HCT116 (cell line): Measurements from ENCODE around the gene ELOVL5. TPM values are rescaled to one million over a fixed set of nuclear protein-coding genes. Genes with fewer than 3 reads are reported as not detected.

Experiments
- ATAC-seq: fragments of 200-7000 bp; cut with Tn5 transposase; 2 replicates; pipeline ENCODE4 v1.9.1; 2020; ENCODE audit warnings: mild to moderate bottlenecking, moderate library complexity
- BruUV-seq: library from RNA; stranded (reverse); fragments of 400-500 nt; replicated peaks from 2 replicates; lab custom pipeline; 2021; lab: Mats Ljungman, UMichigan
- CTCF ChIA-PET: fragments of 300-600 bp; sonication (Branson Sonifier 250); formaldehyde crosslinking; loops from one replicate; lab custom pipeline; 2021; ENCODE audit warnings: antibody characterized with exemption; lab: Charles Lee
- POLR2A ChIA-PET: fragments of 300-600, 350-600 bp; sonication (Branson Sonifier 250); formaldehyde crosslinking; loops from one replicate; lab custom pipeline; 2021; ENCODE audit warnings: antibody characterized with exemption; lab: Charles Lee
- RAD21 ChIA-PET, 2 experiments: fragments of 300-600 bp; sonication (Branson Sonifier 250); formaldehyde crosslinking; loops; one replicate each; lab custom pipeline; 2023; ENCODE audit warnings: low total read pairs in 2 of 2; ENCODE audit not compliant: uncharacterized antibody in 2 of 2, unreplicated experiment in 2 of 2, low non-redundant PET in 1 of 2; lab: Charles Lee
- DNase-seq: peaks from one replicate; pipeline ENCODE4 v3.0.0-alpha.2; 2010; ENCODE audit warnings: low read depth, low spot score
- H2AFZ ChIP-seq: fragments of 200-600 bp; shearing (Covaris generic), sonication (generic); 2 replicates; pipeline ENCODE4 v1.6.1; 2017; ENCODE audit warnings: low read depth, mixed run types, mixed read lengths, antibody characterized with exemption, low read length; ENCODE audit not compliant: poor library complexity, severe bottlenecking
- H3K27ac ChIP-seq: 2 replicates; pipeline ENCODE4 v1.5.1; 2012; ENCODE audit warnings: low read depth, low read length
- H3K27me3 ChIP-seq: fragments of 200-600 bp; sonication (generic); 2 replicates; pipeline ENCODE4 v1.6.1; 2016; ENCODE audit warnings: mixed run types, low read length, mixed read lengths; ENCODE audit not compliant: insufficient read depth
- H3K36me3 ChIP-seq, 2 experiments: fragments of 200-500 bp in 1 of 2; fragments of 200-600 bp in 1 of 2; sonication (Bioruptor generic) in 1 of 2; sonication (generic) in 1 of 2; 2 replicates each; pipeline versions ENCODE4 v1.5.1 to v1.6.1; 2014 to 2016; ENCODE audit warnings: low read length in 2 of 2, inconsistent platforms in 1 of 2, mixed read lengths in 1 of 2, mixed run types in 1 of 2; ENCODE audit not compliant: insufficient read depth in 2 of 2, control insufficient read depth in 1 of 2
- H3K4me1 ChIP-seq, 2 experiments: fragments of 200-600 bp in 1 of 2; sonication (generic) in 1 of 2; 2 replicates each; pipeline versions ENCODE4 v1.5.1 to v1.6.1; 2012 to 2017; ENCODE audit warnings: low read length in 2 of 2, inconsistent platforms in 1 of 2, mild to moderate bottlenecking in 1 of 2, mixed read lengths in 1 of 2, mixed run types in 1 of 2, moderate library complexity in 1 of 2; ENCODE audit not compliant: insufficient read depth in 2 of 2, control insufficient read depth in 1 of 2
- H3K4me2 ChIP-seq: fragments of 200-600 bp; sonication (generic); 2 replicates; pipeline ENCODE4 v1.6.1; 2017; ENCODE audit warnings: mixed run types, low read length, mixed read lengths
- H3K4me3 ChIP-seq, 2 experiments: fragments of 200-600 bp in 1 of 2; sonication (generic) in 1 of 2; replicated peaks in 1 of 2; 2 replicates each; pipeline ENCODE4 v1.5.1; 2011 to 2016; ENCODE audit warnings: low read length in 2 of 2, control low read depth in 1 of 2, low read depth in 1 of 2, mild to moderate bottlenecking in 1 of 2, mixed read lengths in 1 of 2, mixed run types in 1 of 2
- H3K79me2 ChIP-seq: fragments of 200-600 bp; sonication (generic); 2 replicates; pipeline ENCODE4 v1.6.1; 2017; ENCODE audit warnings: mild to moderate bottlenecking, mixed run types, low read length, moderate library complexity, mixed read lengths; ENCODE audit not compliant: insufficient read depth
- H3K9ac ChIP-seq: fragments of 200-600 bp; sonication (generic); 2 replicates; pipeline ENCODE4 v1.6.1; 2016; ENCODE audit warnings: low read length, mixed read lengths
- H3K9me2 ChIP-seq: fragments of 200-600 bp; sonication (generic), shearing (Covaris generic); 2 replicates; pipeline ENCODE4 v1.6.1; 2017; ENCODE audit warnings: mixed run types, mild to moderate bottlenecking, moderate library complexity; ENCODE audit not compliant: insufficient read depth
- H3K9me3 ChIP-seq, 2 experiments: fragments of 200-500 bp in 1 of 2; fragments of 200-600 bp in 1 of 2; sonication (Bioruptor generic) in 1 of 2; sonication (generic) in 1 of 2; 2 replicates each; pipeline ENCODE4 v1.6.1; 2014 to 2017; ENCODE audit warnings: low read length in 2 of 2, mixed read lengths in 2 of 2, inconsistent platforms in 1 of 2, low read depth in 1 of 2, mild to moderate bottlenecking in 1 of 2, mixed run types in 1 of 2, moderate library complexity in 1 of 2; ENCODE audit not compliant: control insufficient read depth in 1 of 2, insufficient read depth in 1 of 2
- H4K20me1 ChIP-seq: fragments of 200-600 bp; sonication (generic), shearing (Covaris generic); 2 replicates; pipeline ENCODE4 v1.6.1; 2017; ENCODE audit warnings: mixed run types, mild to moderate bottlenecking, moderate library complexity; ENCODE audit not compliant: insufficient read depth
- JUND ChIP-seq: IDR thresholded peaks from 2 replicates; pipeline ENCODE4 v1.6.1; 2012
- RAD21 ChIP-seq: IDR thresholded peaks from 2 replicates; pipeline ENCODE4 v1.6.1; 2012; ENCODE audit warnings: low read depth, mild to moderate bottlenecking
- SIN3A ChIP-seq: IDR thresholded peaks from 2 replicates; pipeline ENCODE4 v1.6.1; 2012; ENCODE audit warnings: low read depth
- SRF ChIP-seq: IDR thresholded peaks from 2 replicates; pipeline ENCODE4 v1.6.1; 2012; ENCODE audit warnings: low read depth
- TCF7L2 ChIP-seq: IDR thresholded peaks from 2 replicates; pipeline ENCODE4 v1.7.0; 2011; ENCODE audit warnings: borderline replicate concordance, inconsistent platforms; ENCODE audit not compliant: insufficient read depth, insufficient read length; ENCODE audit errors: extremely low read depth
- ZNF274 ChIP-seq: fragments of 200-500 bp; sonication (Bioruptor generic); IDR thresholded peaks from 2 replicates; pipeline ENCODE4 v1.6.1; 2014; ENCODE audit warnings: mild to moderate bottlenecking, low read depth, low read length, inconsistent platforms
- intact Hi-C: fragments of 100-400 bp; cut with micrococcal nuclease; formaldehyde crosslinking; loops from 2 replicates; pipeline ENCODE4 v1.10.0; 2022
- total RNA-seq: library from RNA; stranded (reverse); gene quantifications from one replicate; pipeline ENCODE4 v1.2.1, GENCODE V29; 2021; ENCODE audit not compliant: unreplicated experiment

Gene ELOVL5
- total RNA-seq, 1 experiment from 2014 or later = 85.3 TPM

DNA sequence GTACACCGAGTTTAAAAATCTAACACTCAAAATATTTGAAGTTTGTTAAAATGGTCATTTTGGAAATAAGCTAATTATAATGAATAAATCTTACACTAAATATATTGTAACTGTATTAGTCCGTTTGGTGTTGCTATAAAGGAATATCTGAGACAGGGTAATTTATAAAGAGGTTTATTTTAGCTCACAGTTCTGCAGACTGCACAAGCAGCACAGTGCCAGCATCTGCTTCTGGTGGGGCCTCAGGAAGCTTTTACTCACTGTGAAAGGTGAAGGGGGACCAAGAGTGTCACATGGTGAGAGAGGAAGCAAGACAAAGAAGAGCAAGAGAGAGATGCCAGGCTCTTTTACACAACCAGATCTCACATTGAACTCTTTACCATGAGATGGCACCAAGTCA is 17.1 kb downstream of the ELOVL5 start:
- Histone ChIP-seq H3K9me2 (no peaks in the 10 kb centered on the region), H3K4me1 (peaks cover 23 to 33% of the 10 kb centered on the region in 2 experiments), H3K4me2 (no peak overlapping the region), H3K79me2 (peaks cover 88% of the 10 kb centered on the region), H3K9me3 (no peaks in the 10 kb centered on the region), H3K36me3 (no peaks in the 10 kb centered on the region), H3K4me3 (no peak overlapping the region), H3K9ac (no peak overlapping the region), H2AFZ (no peak overlapping the region), H3K27ac (no peak overlapping the region), H3K27me3 (no peaks in the 10 kb centered on the region), H4K20me1 (no peaks in the 10 kb centered on the region)
- ChIA-PET POLR2A (no interaction called here), RAD21 (no interaction called here), CTCF (no interaction called here)
- DNase-seq (no peak), ATAC-seq (no peak)
- TF ChIP-seq SIN3A (no peak), JUND (no peak)
- intact Hi-C loops = no loop called here
- BruUV-seq = no TSS peak

DNA sequence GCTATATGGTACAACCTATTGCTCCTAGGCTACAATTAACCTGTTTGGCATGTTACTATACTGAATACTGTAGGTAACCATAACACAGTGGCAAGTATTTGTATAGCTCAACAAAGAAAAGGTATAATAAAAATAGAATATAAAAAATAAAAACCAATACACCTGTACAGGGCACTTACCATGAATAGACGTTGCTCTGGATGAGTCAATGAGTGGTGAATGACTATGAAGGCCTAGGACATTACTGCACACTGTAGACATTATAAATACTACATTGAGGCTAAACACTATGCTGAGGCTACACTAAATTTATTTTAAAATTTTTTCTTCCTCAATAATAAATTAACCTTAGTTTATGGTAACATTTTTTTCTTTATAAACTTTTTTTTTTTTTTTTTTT is 18.6 kb downstream of the ELOVL5 start:
- H3K79me2 ChIP-seq = peaks cover 86% of the 10 kb centered on the region
- ATAC-seq = no peak
- no peak for TF ChIP-seq TCF7L2
- no peak for TF ChIP-seq SRF
- TF ChIP-seq RAD21 = no peak
- TF ChIP-seq SIN3A = no peak
- no peak for TF ChIP-seq ZNF274
- ChIA-PET POLR2A (interaction anchor here (1.9 kb wide), 1 partner anchor 14 kb away, joined by 4 read pairs; no protein-coding TSS in a partner anchor), RAD21 (no interaction called here), CTCF (no interaction called here)
- DNase-seq = no peak
- H3K4me2 ChIP-seq = no peak overlapping the region
- no peak overlapping the region for H3K9ac ChIP-seq
- H3K27me3 ChIP-seq = no peaks in the 10 kb centered on the region
- no TSS peak for BruUV-seq
- H3K9me3 ChIP-seq = no peaks in the 10 kb centered on the region
- no peaks in the 10 kb centered on the region for H4K20me1 ChIP-seq
- H3K9me2 ChIP-seq = no peaks in the 10 kb centered on the region
- no peaks in the 10 kb centered on the region for H3K36me3 ChIP-seq
- no peak overlapping the region for H3K27ac ChIP-seq
- peaks cover 34 to 44% of the 10 kb centered on the region in 2 experiments for H3K4me1 ChIP-seq
- intact Hi-C loops = no loop called here
- no peak overlapping the region for H2AFZ ChIP-seq
- no peak overlapping the region for H3K4me3 ChIP-seq
